HepG2 (cell line): Measurements from ENCODE around the gene IL27RA. TPM values are rescaled to one million over a fixed set of nuclear protein-coding genes. Genes with fewer than 3 reads are reported as not detected.

ENCODE experiments used
- ATAC-seq: fragments of 200-7000 bp; cut with Tn5 transposase; 3 replicates; pipeline ENCODE4 v1.9.1; 2020; ENCODE audit warnings: mild to moderate bottlenecking, moderate library complexity
- BruUV-seq: library from RNA; stranded (reverse); fragments of 400-500 nt; replicated peaks from 2 replicates; lab custom pipeline; 2021; lab: Mats Ljungman, UMichigan
- CTCF ChIA-PET: fragments of 300-600 bp; formaldehyde crosslinking; extraction: SDS; loops from one replicate; lab custom pipeline; 2021; ENCODE audit warnings: low total read pairs, inconsistent platforms, low intra/inter-chr PET ratio; lab: Yijun Ruan, JAX
- POLR2A ChIA-PET: fragments of 350-600 bp; sonication (Branson Sonifier 250); formaldehyde crosslinking; loops from one replicate; lab custom pipeline; 2020; ENCODE audit warnings: antibody characterized with exemption, inconsistent platforms; lab: Yijun Ruan, JAX
- DNase-seq: peaks from one replicate; pipeline ENCODE4 v3.0.0-alpha.2; 2015; ENCODE audit warnings: low spot score
- FAIRE-seq: peaks from 3 replicates; lab custom pipeline; 2011; peaks lifted over from hg19 to GRCh38; lab: Jason Lieb, UNC
- H2AFZ ChIP-seq: one replicate; pipeline ENCODE4 v1.6.1; 2011; ENCODE audit warnings: low read length, inconsistent platforms
- H3K27ac ChIP-seq: fragments of 300-600 bp; 3 replicates; pipeline ENCODE4 v1.8.0; 2011; ENCODE audit warnings: mixed run types, mild to moderate bottlenecking, mixed read lengths, low read length, inconsistent platforms; ENCODE audit not compliant: insufficient read depth; ENCODE audit errors: extremely low read length
- H3K27me3 ChIP-seq, 2 experiments: fragments of 200-600 bp in 1 of 2; 2 replicates in 1 of 2; 3 replicates in 1 of 2; pipeline versions ENCODE4 v1.6.0 to v1.8.0; 2011; ENCODE audit warnings: low read length in 2 of 2, mild to moderate bottlenecking in 2 of 2, moderate library complexity in 2 of 2, inconsistent platforms in 1 of 2; ENCODE audit not compliant: insufficient read depth in 2 of 2, control insufficient read depth in 1 of 2
- H3K36me3 ChIP-seq, 2 experiments: fragments of 200-600 bp in 1 of 2; replicated peaks in 1 of 2; 2 replicates in 1 of 2; 3 replicates in 1 of 2; pipeline versions ENCODE4 v1.5.1 to v1.8.0; 2011; ENCODE audit warnings: low read length in 2 of 2, inconsistent platforms in 1 of 2; ENCODE audit not compliant: insufficient read depth in 2 of 2, control insufficient read depth in 1 of 2
- H3K4me1 ChIP-seq: 2 replicates; pipeline ENCODE4 v1.5.1; 2012; ENCODE audit warnings: low read length, inconsistent platforms; ENCODE audit not compliant: insufficient read depth
- H3K4me2 ChIP-seq: 2 replicates; pipeline ENCODE4 v1.6.0; 2011; ENCODE audit warnings: low read depth, low read length, inconsistent platforms
- H3K4me3 ChIP-seq, 3 experiments: fragments of 200-600 bp in 1 of 3; sonication (generic), shearing (Covaris generic) in 1 of 3; replicated peaks in 1 of 3; 2 replicates each; pipeline ENCODE4 v1.5.1; 2011 to 2016; ENCODE audit warnings: low read length in 3 of 3, inconsistent platforms in 2 of 3, low read depth in 2 of 3, mild to moderate bottlenecking in 2 of 3, control low read depth in 1 of 3, mixed read lengths in 1 of 3; ENCODE audit not compliant: insufficient read depth in 1 of 3
- H3K79me2 ChIP-seq: one replicate; pipeline ENCODE4 v1.6.1; 2011; ENCODE audit warnings: low read length, inconsistent platforms; ENCODE audit not compliant: insufficient read depth
- H3K9ac ChIP-seq: 2 replicates; pipeline ENCODE4 v1.6.0; 2011; ENCODE audit warnings: mild to moderate bottlenecking, low read depth, low read length, inconsistent platforms; ENCODE audit not compliant: insufficient read depth
- H3K9me3 ChIP-seq: 2 replicates; pipeline ENCODE4 v1.5.1; 2012; ENCODE audit warnings: mild to moderate bottlenecking, low read length
- H4K20me1 ChIP-seq: 2 replicates; pipeline ENCODE4 v1.6.0; 2011; ENCODE audit warnings: inconsistent platforms, mild to moderate bottlenecking, low read length, moderate library complexity; ENCODE audit not compliant: insufficient read depth
- AGO2 ChIP-seq: fragments of 200-400 bp; formaldehyde crosslinking; optimal IDR thresholded peaks from 2 replicates; pipeline ENCODE3; 2017; ENCODE audit warnings: mild to moderate bottlenecking, low read depth, low read length, moderate library complexity
- GMEB2 ChIP-seq: IDR thresholded peaks from 2 replicates; pipeline ENCODE4 v1.6.1; 2016; ENCODE audit warnings: missing biosample characterization, missing genetic modification reagents, low read depth
- KDM5A ChIP-seq: fragments of 200-600 bp; sonication (generic); IDR thresholded peaks from 2 replicates; pipeline ENCODE4 v1.7.0; 2018; ENCODE audit warnings: antibody characterized with exemption, mild to moderate bottlenecking, low read length, borderline replicate concordance
- MLXIP ChIP-seq: sonication (generic); formaldehyde crosslinking; IDR thresholded peaks from 2 replicates; pipeline ENCODE4 v1.9.0; 2021; ENCODE audit warnings: missing genetic modification reagents, borderline replicate concordance
- NPAS2 ChIP-seq: sonication (generic); formaldehyde crosslinking; IDR thresholded peaks from 2 replicates; pipeline ENCODE4 v1.8.0; 2022; ENCODE audit warnings: mild to moderate bottlenecking, missing genetic modification reagents, borderline replicate concordance
- SIX4 ChIP-seq: sonication (generic); formaldehyde crosslinking; IDR thresholded peaks from 2 replicates; pipeline ENCODE4 v1.4.0; 2020; ENCODE audit warnings: missing genetic modification reagents
- SMAD3 ChIP-seq: sonication (generic); formaldehyde crosslinking; IDR thresholded peaks from 2 replicates; pipeline ENCODE4 v1.4.0; 2020; ENCODE audit warnings: missing genetic modification reagents
- SPEN ChIP-seq: sonication (generic); formaldehyde crosslinking; IDR thresholded peaks from 2 replicates; pipeline ENCODE4 v1.5.1; 2020; ENCODE audit warnings: low read depth, mild to moderate bottlenecking, missing genetic modification reagents
- ZBTB38 ChIP-seq: sonication (generic); formaldehyde crosslinking; IDR thresholded peaks from 2 replicates; pipeline ENCODE4 v1.5.1; 2020; ENCODE audit warnings: mild to moderate bottlenecking, missing genetic modification reagents
- ZKSCAN1 ChIP-seq: fragments of 150-350 bp; IDR thresholded peaks from 2 replicates; pipeline ENCODE4 v1.6.1; 2014; ENCODE audit warnings: low read length
- ZNF296 ChIP-seq: sonication (generic); formaldehyde crosslinking; conservative IDR thresholded peaks from 2 replicates; pipeline ENCODE4 v1.5.0; 2020; ENCODE audit warnings: mild to moderate bottlenecking, missing genetic modification reagents
- ZNF503 ChIP-seq: sonication (generic); formaldehyde crosslinking; IDR thresholded peaks from 2 replicates; pipeline ENCODE4 v1.4.0; 2020; ENCODE audit warnings: missing genetic modification reagents
- ZNF660 ChIP-seq: sonication (generic); formaldehyde crosslinking; IDR thresholded peaks from 2 replicates; pipeline ENCODE4 v1.5.1; 2020; ENCODE audit warnings: mild to moderate bottlenecking, low read depth, missing genetic modification reagents, borderline replicate concordance
- WGBS: methylation state at CpG from one replicate; pipeline ENCODE4 v1.1.6; 2017; ENCODE audit warnings: low lambda C conversion rate; 5-methylcytosine and 5-hydroxymethylcytosine counted together
- in situ Hi-C: cut with HindIII; loops from 2 replicates; pipeline ENCODE4 v1.10.0; 2017; ENCODE audit warnings: low pct_unique_long_range_greater_than_20kb; ENCODE audit not compliant: extremely low pct_ligation_motif_present
- intact Hi-C: fragments of 100-400 bp; cut with micrococcal nuclease; formaldehyde crosslinking; loops from one replicate; pipeline ENCODE4 v1.10.0; 2022; ENCODE audit not compliant: unreplicated experiment
- polyA plus RNA-seq, 8 experiments: library from polyadenylated mRNA; depleted of rRNA in 3 of 8; stranded (reverse) in 7 of 8; unstranded in 1 of 8; fragments of >200 nt; fragmentation: Illumina TruSeq in 4 of 8; extraction: Trizol in 4 of 8; gene quantifications; 2 replicates each; pipeline versions ENCODE4 v1.2.1 to v1.2.3, GENCODE V29; 2011 to 2016; ENCODE audit warnings: low read depth in 4 of 8, missing spikeins in 1 of 8, mixed read lengths in 1 of 8; ENCODE audit not compliant: insufficient read depth in 1 of 8
- total RNA-seq, 5 experiments: library from RNA; depleted of rRNA; stranded (reverse); fragments of >200 nt; fragmentation: Illumina TruSeq; extraction: Trizol; gene quantifications; 2 replicates each; pipeline ENCODE4 v1.2.3, GENCODE V29; 2016; ENCODE audit warnings: low read depth in 1 of 5

The IL27RA gene
- total and polyA plus RNA-seq, 2 of the 13 experiments (the other 11 are each of a cell fraction or from before 2014, with no cell fraction given): 3.5 to 8.1 TPM

GRCh38 chr19:14070268-14071050, 38.9 kb downstream of the IL27RA start:
- POLR2A ChIA-PET: interaction anchor here (1.2 to 5.2 kb wide), 2 partner anchors 9 to 18 kb away, joined by 3 to 62 read pairs; partner anchors contain the start of gene PALM3
- DNase-seq: no peak
- Histone ChIP-seq H3K79me2 (peaks cover 3% of the 10 kb centered on the region), H4K20me1 (no peaks in the 10 kb centered on the region), H3K9me3 (no peaks in the 10 kb centered on the region), H3K4me1 (peaks cover 11% of the 10 kb centered on the region), H3K9ac (no peak overlapping the region)
- no peak for FAIRE-seq
- in situ Hi-C loops: loop anchor here (5.0 to 25.0 kb wide), 2 partner anchors 188 to 308 kb away; partner anchors contain the start of genes C19orf53 and MRI1
- TF ChIP-seq NPAS2 (CRISPR knock-in tag): no peak
- TF ChIP-seq ZNF503 (CRISPR knock-in tag): no peak
- no peak for TF ChIP-seq ZNF296 (CRISPR knock-in tag)
- TF ChIP-seq ZBTB38 (CRISPR knock-in tag): peak; percentile 16; the same call in 1 of the 2 replicates
- TF ChIP-seq ZNF660 (CRISPR knock-in tag): no peak
- TF ChIP-seq SPEN (CRISPR knock-in tag): no peak
- TF ChIP-seq AGO2: peak; percentile 21
- no peak for TF ChIP-seq MLXIP (CRISPR knock-in tag)
- TF ChIP-seq GMEB2 (CRISPR knock-in tag): no peak
- no peak for TF ChIP-seq SIX4
- TF ChIP-seq SMAD3 (CRISPR knock-in tag): no peak
- no peak for TF ChIP-seq ZKSCAN1
- TF ChIP-seq KDM5A: no peak
- TF ChIP-seq, all 625 proteins: peak for 2
- intact Hi-C loops: loop anchor here (5.0 kb wide), 1 partner anchor 63 kb away; the partner anchor contains the start of gene RFX1
- Histone ChIP-seq H3K4me3 (no peak overlapping the region), H3K27ac (no peak overlapping the region), H3K4me2 (no peak overlapping the region), H3K27me3 (no peaks in the 10 kb centered on the region; a peak in 2 of 5 replicates), H3K36me3 (no peaks in the 10 kb centered on the region), H2AFZ (no peak overlapping the region)
- no TSS peak for BruUV-seq
- WGBS: 94% methylated on average over 42 of the region's 43 CpGs
- CTCF ChIA-PET: no interaction called here
- no peak for ATAC-seq
